ENCODE data around the gene VMP1.

VMP1 gene

GRCh38 chr17:59707149-59707970 is at the start of gene VMP1, which contains the start of gene PTRH2:
Gene VMP1, plus strand, starts transcription at chr17:59707654. Its CDS starts 23,793 bp downstream, at chr17:59731447.
Gene PTRH2, minus strand, starts transcription at chr17:59707430. Its CDS starts 9,452 bp downstream, at chr17:59697978.
- peak; percentile 99 for DNase-seq

DNA sequence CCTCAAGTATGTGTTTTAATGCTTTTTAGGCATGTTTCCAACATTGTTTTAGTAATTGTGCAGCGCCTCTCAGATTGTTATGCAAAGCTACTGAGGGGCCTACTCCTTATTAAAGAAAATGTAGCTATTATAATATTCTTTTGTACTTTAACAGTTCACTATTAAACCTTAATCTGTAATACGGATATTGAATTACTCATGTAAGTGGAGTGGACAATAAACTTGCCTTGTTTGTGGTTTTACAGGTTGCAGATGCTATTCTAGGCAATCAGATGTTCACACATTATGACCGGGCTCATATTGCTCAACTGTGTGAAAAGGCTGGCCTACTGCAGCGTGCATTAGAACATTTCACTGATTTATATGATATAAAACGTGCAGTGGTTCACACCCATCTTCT is 41.2 kb upstream of the VMP1 start:
- no peak for DNase-seq

GRCh38 chr17:59668816-59669215 is 38.6 kb upstream of the VMP1 start:
- DNase-seq, result no peak

GRCh38 chr17:59669411-59669810 is 38.0 kb upstream of the VMP1 start:
- DNase-seq, result no peak

DNA sequence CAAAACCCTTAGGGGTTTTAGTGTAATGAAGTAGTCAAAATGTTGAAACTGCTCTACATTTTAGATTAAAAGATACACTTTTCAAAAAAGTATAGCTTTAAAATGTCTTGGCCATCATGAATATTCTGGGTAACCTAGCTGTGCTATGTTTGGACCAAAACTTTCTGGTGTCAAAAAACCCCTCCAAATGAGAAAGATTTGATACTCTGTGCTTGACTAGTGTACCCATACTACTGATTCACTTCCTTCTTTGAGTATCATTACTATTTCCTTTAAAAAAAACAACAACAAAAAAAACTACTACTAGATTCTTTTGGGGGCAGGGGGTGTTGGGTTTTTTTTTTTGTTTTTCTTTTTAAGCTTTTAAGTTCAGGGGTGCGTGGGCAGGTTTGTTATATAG is 37.5 kb upstream of the VMP1 start:
- DNase-seq, result no peak

DNA sequence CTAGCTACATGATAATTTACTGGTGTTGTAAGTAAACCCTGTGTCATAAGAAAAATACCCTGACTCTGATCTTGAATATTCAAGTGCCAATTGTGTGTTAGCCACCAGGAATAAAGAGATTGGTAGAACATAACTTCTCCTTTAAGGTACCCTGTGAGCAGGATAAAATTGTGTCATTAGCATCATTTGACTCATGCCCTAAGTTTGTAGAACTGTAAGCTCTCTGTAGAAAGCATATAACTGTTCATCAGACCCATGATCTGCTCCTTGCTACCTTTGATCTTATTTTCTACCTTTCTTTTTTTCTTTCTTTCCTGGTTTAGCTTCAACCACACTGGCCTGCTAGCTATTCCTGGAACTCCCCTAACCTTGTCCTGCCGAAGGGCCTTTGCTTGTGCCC is 36.1 kb upstream of the VMP1 start:
- no peak for DNase-seq

- DNase-seq, result no peak
Measured at GRCh38 chr17:59675231-59675630, 32.2 kb upstream of the VMP1 start.

- DNase-seq, result no peak
Measured at GRCh38 chr17:59676716-59677115, 30.7 kb upstream of the VMP1 start.

GRCh38 chr17:59678918-59679317 is 28.5 kb upstream of the VMP1 start:
- DNase-seq, result no peak

- DNase-seq, result no peak
Measured at GRCh38 chr17:59680314-59680713, 27.1 kb upstream of the VMP1 start.

DNA sequence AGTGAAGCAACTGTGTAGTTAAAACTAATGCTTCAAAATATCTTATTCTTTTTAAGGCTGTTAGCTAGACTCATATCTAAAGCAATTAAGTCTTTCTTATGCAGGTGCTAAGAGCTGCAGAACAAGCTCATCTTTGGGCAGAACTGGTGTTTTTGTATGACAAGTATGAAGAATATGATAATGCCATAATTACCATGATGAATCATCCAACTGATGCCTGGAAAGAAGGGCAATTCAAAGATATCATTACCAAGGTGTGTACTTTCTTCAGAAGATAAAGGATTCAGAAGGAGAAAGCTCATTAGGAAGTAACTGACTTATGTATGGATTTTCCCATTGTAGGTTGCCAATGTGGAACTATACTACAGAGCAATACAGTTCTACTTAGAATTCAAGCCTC is 24.2 kb upstream of the VMP1 start:
- no peak for DNase-seq

DNA sequence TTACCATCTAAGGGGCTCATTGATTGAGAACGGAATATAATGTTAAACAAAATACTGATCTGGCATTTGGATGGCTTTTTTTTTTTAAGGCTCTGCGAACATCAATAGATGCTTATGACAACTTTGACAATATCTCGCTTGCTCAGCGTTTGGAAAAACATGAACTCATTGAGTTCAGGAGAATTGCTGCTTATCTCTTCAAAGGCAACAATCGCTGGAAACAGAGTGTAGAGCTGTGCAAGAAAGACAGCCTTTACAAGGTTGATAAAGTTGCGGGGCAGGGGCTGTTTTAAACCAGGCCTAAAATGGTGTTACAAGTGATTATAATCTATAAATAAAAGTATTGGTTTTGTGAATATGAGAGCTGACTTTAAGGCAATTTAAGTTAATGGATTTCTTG is 22.5 kb upstream of the VMP1 start:
- DNase-seq, result no peak

DNA sequence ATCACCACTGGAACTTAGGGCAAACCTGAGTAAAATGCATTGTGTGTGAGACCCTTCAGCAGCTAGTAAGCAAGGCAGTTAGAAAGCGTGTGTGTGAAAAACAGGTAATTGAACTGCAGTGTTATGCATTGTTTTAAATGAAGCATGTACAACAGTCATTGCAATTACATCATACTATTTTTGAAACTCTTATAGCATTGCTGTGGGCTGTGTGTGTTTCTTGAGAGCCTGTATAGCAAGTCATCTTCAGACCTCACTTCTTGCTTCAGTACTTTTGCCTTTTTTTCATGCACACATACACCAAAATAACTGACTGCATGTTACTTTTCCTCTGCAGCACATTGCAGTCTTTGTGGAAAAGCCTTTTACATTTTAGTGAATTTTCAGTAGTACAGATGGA is 19.4 kb upstream of the VMP1 start:
- no peak for DNase-seq

GRCh38 chr17:59688496-59688895 is 19.0 kb upstream of the VMP1 start:
- no peak for DNase-seq

- no peak for DNase-seq
Measured at GRCh38 chr17:59693582-59693981, 13.9 kb upstream of the VMP1 start.

GRCh38 chr17:59694344-59694743 is 13.1 kb upstream of the VMP1 start:
- no peak for DNase-seq

- DNase-seq, result no peak
Measured at GRCh38 chr17:59695945-59696681, 11.3 kb upstream of the VMP1 start.

- DNase-seq, result no peak
Measured at GRCh38 chr17:59696682-59697277, 10.7 kb upstream of the VMP1 start.

- no peak for DNase-seq
Measured at GRCh38 chr17:59698143-59698542, 9.3 kb upstream of the VMP1 start.

GRCh38 chr17:59699218-59699617 is 8.2 kb upstream of the VMP1 start:
- no peak for DNase-seq

- no peak for DNase-seq
Measured at GRCh38 chr17:59699786-59700185, 7.7 kb upstream of the VMP1 start.

GRCh38 chr17:59702304-59702703 is 5.2 kb upstream of the VMP1 start:
- no peak for DNase-seq

- peak in 1 of 2 donors; percentile 27 for DNase-seq
Measured at GRCh38 chr17:59707971-59708430, 547 bp downstream of the VMP1 start.

DNA sequence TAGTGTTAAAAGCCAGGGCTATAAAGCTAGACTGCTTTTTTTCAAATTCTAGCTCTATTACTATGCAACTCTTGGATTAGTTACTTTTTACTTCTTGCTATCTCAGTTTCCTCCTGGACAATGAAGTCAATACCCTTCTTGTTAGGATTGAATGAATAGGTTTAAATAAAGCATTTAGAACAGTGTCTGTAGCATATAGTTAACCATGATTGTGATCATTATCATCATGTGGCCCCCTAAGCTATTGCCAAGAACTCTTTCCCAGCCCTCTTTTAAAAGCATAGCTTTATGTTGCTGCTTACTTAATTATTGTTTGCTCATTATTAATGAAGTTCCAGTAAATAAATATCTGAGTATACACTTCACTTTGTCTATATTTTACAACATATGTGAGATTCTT is 4.5 kb downstream of the VMP1 start:
- no peak for DNase-seq

Data from hippocampal formation (tissue), 2 donors.